Loucy (cell line): ENCODE measurements around the gene SCRN2.

ENCODE experiments used
- H2AFZ ChIP-seq: fragments of 200-600 bp; sonication (generic); 2 replicates; pipeline ENCODE4 v1.6.0; 2016; ENCODE audit warnings: antibody characterized with exemption, mild to moderate bottlenecking, low read length, moderate library complexity
- H3F3A ChIP-seq: fragments of 200-600 bp; 2 replicates; pipeline ENCODE4 v1.6.0; 2016; ENCODE audit warnings: antibody characterized with exemption, low read depth, mild to moderate bottlenecking
- H3K27me3 ChIP-seq: fragments of 200-600 bp; sonication (generic); 2 replicates; pipeline ENCODE4 v1.6.1; 2014; ENCODE audit warnings: low read length, mild to moderate bottlenecking; ENCODE audit not compliant: insufficient read depth, poor library complexity, severe bottlenecking
- H3K36me3 ChIP-seq: fragments of 200-600 bp; sonication (generic); 2 replicates; pipeline ENCODE4 v1.6.1; 2016; ENCODE audit warnings: low read length; ENCODE audit not compliant: insufficient read depth
- H3K4me1 ChIP-seq: fragments of 200-600 bp; sonication (generic); 2 replicates; pipeline ENCODE4 v1.5.1; 2014; ENCODE audit warnings: low read length, mild to moderate bottlenecking; ENCODE audit not compliant: insufficient read depth, poor library complexity, severe bottlenecking
- H3K4me2 ChIP-seq: fragments of 200-600 bp; sonication (generic); 2 replicates; pipeline ENCODE4 v1.6.0; 2014; ENCODE audit warnings: antibody characterized with exemption, low read length, low read depth, mild to moderate bottlenecking; ENCODE audit not compliant: poor library complexity, severe bottlenecking
- H3K4me3 ChIP-seq: fragments of 200-600 bp; sonication (generic); 2 replicates; pipeline ENCODE4 v1.5.1; 2014; ENCODE audit warnings: low read length, mild to moderate bottlenecking, mixed read lengths; ENCODE audit not compliant: poor library complexity, severe bottlenecking
- H3K79me2 ChIP-seq: fragments of 200-600 bp; sonication (generic); 2 replicates; pipeline ENCODE4 v1.6.1; 2014; ENCODE audit warnings: low read length; ENCODE audit not compliant: insufficient read depth
- H3K9ac ChIP-seq: fragments of 200-600 bp; sonication (generic); 2 replicates; pipeline ENCODE4 v1.6.0; 2014; ENCODE audit warnings: mild to moderate bottlenecking, low read depth, low read length, moderate library complexity; ENCODE audit not compliant: poor library complexity, severe bottlenecking
- H3K9me2 ChIP-seq: fragments of 200-600 bp; sonication (generic); replicated peaks from 2 replicates; pipeline ENCODE4 v1.6.1; 2016; ENCODE audit warnings: low read depth, low read length, mixed read lengths
- H3K9me3 ChIP-seq: fragments of 200-600 bp; sonication (generic); 2 replicates; pipeline ENCODE4 v1.6.1; 2014; ENCODE audit warnings: mild to moderate bottlenecking, antibody characterized with exemption, low read length, low read depth; ENCODE audit not compliant: insufficient read depth
- H4K20me1 ChIP-seq: fragments of 200-600 bp; sonication (generic); 2 replicates; pipeline ENCODE4 v1.6.0; 2014; ENCODE audit warnings: antibody characterized with exemption, low read length, mild to moderate bottlenecking; ENCODE audit not compliant: insufficient read depth, poor library complexity, severe bottlenecking
- CTCF ChIP-seq: fragments of 200-600 bp; sonication (generic); conservative IDR thresholded peaks from 2 replicates; pipeline ENCODE4 v1.5.1; 2014; ENCODE audit warnings: mild to moderate bottlenecking, antibody characterized with exemption, low read length
- EZH2phosphoT487 ChIP-seq: fragments of 200-600 bp; IDR thresholded peaks from 2 replicates; pipeline ENCODE4 v1.6.1; 2018; ENCODE audit warnings: antibody characterized with exemption, mild to moderate bottlenecking, moderate library complexity, borderline replicate concordance

SCRN2 gene

DNA sequence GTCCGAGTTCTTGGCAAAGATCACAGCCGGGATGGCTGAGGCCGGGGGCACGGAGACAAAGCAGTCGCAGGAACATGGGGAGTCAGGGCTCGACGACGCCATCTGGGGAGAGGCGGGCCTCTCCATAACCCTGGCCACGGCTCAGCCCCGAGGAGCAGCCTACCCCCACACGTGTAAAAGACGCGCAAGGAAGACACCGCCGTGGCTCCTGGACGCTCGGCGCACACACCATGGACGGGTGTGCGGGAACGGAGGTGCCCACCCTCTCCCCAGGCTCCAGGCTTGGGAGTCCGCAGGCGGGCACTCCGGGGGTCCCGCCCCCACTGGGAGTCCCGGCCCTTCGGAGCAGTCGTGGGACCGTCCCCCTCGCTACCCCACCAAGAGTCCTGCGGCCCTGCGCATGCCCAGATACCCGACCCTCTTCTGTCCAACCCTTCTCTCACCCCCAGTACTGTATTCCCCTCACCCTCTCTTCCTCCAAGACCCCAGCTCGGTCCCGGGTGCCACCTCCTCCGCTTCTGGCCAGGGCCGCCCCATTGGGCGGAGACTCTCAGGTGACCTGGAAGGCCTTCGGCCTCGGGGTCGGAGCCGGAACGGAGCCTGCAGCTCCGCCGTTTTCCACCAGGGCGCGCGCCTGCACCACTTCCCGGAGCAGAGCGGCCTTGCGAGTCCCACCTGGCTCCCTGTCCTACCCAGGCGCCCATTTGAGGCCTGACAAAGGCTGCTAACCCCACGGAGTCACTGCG is at the start of gene SCRN2:
Gene SCRN2, minus strand, starts transcription at position 532 of the 746 bp plus-strand sequence. Its CDS starts 430 bp downstream, at position 102.
- Histone ChIP-seq H4K20me1 (no peaks in the 10 kb centered on the region), H3K4me2 (peak within 1 kb of the TSS; percentile 91)

GRCh38 chr17:47889734-47890529 is 48.9 kb upstream of the SCRN2 start:
- no peak overlapping the region for H3K4me2 ChIP-seq
- H3K9me3 ChIP-seq = no peaks in the 10 kb centered on the region
- no peaks in the 10 kb centered on the region for H3K36me3 ChIP-seq
- H3K9me2 ChIP-seq = no peaks in the 10 kb centered on the region
- no peak overlapping the region for H2AFZ ChIP-seq
- H3K79me2 ChIP-seq = peaks cover 8% of the 10 kb centered on the region
- no peaks in the 10 kb centered on the region for H3F3A ChIP-seq
- no peaks in the 10 kb centered on the region for H4K20me1 ChIP-seq
- TF ChIP-seq CTCF (peak; percentile 88), EZH2phosphoT487 (no peak)
- no peak overlapping the region for H3K4me3 ChIP-seq
- no peaks in the 10 kb centered on the region for H3K27me3 ChIP-seq
- peaks cover 8% of the 10 kb centered on the region for H3K4me1 ChIP-seq
- H3K9ac ChIP-seq = no peak overlapping the region

More for the DNA sequence above, at the start of gene SCRN2:
- Histone ChIP-seq H3K79me2 (peaks cover 19% of the 10 kb centered on the region), H3K27me3 (no peaks in the 10 kb centered on the region), H3K9me3 (no peaks in the 10 kb centered on the region), H2AFZ (peak within 1 kb of the TSS; percentile 91), H3K9me2 (no peaks in the 10 kb centered on the region), H3K4me3 (peak within 1 kb of the TSS; percentile 77), H3K4me1 (peaks cover 26% of the 10 kb centered on the region), H3F3A (no peaks in the 10 kb centered on the region), H3K36me3 (no peaks in the 10 kb centered on the region), H3K9ac (peak within 1 kb of the TSS; percentile 85)
- TF ChIP-seq CTCF = peak; percentile 88
- TF ChIP-seq EZH2phosphoT487 = no peak

- no peak overlapping the region for H3K9ac ChIP-seq
- no peaks in the 10 kb centered on the region for H3K79me2 ChIP-seq
- TF ChIP-seq CTCF (no peak), EZH2phosphoT487 (no peak)
Measured at GRCh38 chr17:47888293-47888692, 47.2 kb upstream of the SCRN2 start.

More at GRCh38 chr17:47888293-47888692, 47.2 kb upstream of the SCRN2 start:
- Histone ChIP-seq H3K9me2 (no peaks in the 10 kb centered on the region), H3K36me3 (no peaks in the 10 kb centered on the region), H3K4me3 (no peak overlapping the region), H3K4me2 (no peak overlapping the region), H3K4me1 (no peaks in the 10 kb centered on the region), H3F3A (no peaks in the 10 kb centered on the region), H2AFZ (no peak overlapping the region), H3K9me3 (no peaks in the 10 kb centered on the region), H3K27me3 (no peaks in the 10 kb centered on the region), H4K20me1 (no peaks in the 10 kb centered on the region)
